NCI-H2196 (cell line): ENCODE results near the gene MDFI.

ENCODE experiments used
- DNase-seq: peaks from one replicate; lab custom pipeline; 2025; ENCODE audit not compliant: unreplicated experiment; lab: John Stamatoyannopoulos, UW

The MDFI gene

GRCh38 chr6:41684311-41685180 lies 46.3 kb downstream of the MDFI start:
- no peak for DNase-seq

DNA sequence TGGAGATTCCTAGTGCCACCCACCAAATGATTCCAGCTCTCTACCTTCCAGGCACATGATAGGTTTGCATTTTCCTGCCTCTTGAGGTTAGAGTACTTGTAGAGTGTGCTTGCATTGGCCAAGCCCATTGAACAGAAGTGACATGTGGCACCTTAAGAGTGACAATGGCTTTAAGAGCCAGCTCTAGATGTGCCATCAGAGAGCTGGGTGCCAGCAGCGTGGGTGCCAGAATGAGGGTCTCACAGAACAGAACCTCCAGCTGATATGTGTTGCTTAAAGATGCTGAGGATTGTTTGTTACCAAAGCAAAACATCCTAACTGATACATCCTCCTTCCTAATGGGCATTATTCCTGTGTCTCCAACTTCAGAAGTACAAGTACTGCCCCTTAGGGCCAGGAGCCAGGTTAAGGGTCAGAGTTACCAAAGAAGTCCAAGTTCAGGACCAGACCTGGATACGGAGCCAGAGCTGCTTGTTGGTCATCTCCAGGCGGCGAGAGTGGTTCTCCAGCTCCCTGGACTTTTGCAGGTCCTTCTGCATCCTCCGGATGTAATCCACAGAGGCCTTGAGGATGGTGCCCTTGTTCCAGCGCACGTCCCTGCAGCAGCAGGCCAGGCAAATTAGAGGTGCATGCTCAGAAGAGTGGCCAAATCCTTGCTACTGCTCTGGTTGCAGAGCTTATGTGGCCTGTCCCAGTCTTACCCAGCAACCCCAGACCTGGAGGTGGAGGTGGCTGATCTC lies 47.5 kb downstream of the MDFI start:
- DNase-seq: no peak

GRCh38 chr6:41687501-41688175 lies 49.4 kb downstream of the MDFI start:
- DNase-seq: no peak

- no peak for DNase-seq
These were observed 50.1 kb downstream of the MDFI start for GRCh38 chr6:41688256-41688965.

GRCh38 chr6:41689171-41690008 lies 51.1 kb downstream of the MDFI start:
- no peak for DNase-seq

DNA sequence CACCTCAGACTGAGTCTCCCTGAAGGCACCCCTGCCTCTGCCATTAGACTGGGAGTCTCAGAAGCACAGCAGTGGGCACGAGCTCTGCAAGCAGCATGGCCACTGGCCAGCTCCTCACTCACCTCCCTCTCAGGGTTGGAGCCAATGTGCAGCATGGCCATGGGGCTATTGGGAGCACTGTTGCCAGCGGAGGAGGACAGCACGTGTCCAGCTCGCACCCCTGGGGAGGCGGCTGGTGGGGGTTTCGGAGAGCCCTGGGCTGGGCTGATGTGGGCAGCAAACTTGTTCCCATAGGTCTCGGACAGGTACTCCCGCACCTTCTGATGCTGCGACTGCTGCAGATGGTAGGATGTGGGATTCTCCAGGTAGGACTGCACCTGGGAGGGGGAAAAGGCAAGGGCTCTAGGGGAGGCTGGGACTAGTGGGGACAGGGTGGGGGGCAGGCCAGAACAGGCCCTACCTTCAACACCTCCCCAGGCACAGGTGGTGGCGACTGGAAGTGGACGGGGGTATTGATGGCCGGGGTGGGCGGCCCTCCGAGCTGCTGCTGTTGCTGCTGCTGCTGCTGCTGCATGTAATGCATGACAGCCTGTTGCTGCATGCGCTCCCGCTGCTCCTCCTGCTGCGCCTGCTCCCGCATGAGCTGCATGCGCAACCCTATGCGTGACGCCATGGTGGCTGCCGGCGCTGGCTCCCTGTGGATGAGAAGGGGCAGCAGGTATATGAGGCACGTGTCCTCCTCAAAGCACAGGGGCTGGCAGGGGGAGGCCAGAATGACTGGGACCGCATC lies 52.5 kb downstream of the MDFI start:
- no peak for DNase-seq

DNA sequence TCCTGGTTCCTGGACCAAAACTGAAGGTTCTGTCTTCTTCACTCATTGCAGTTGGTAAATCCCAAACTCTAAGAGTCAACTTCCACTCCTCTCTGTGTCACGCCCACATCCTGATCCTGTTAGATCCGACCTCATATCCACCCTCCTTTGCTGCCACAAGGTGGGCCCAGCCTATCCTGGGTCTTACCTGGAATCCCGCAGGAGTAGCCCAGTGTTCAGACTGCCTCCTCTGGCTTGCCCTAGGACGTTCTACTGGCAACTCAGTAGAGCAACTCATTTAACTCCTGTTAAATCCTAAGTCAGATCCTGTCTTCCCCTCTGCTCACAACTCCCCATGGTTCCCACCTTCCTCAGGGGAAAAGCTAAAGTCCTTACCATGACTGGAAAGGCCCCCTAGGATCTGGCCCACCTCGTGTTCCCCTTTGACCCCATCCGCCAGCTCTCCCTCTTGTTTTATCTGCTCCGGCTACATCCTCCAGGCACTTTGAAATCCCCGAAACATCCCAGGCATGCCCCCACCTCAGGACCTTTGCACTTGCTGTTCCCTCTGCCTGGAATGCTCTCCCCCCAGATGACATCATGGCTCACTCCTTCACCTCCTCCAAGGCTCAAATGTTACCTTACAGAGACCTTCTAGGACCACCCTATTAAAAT lies 53.3 kb downstream of the MDFI start:
- no peak for DNase-seq

GRCh38 chr6:41692080-41692675 lies 53.9 kb downstream of the MDFI start:
- DNase-seq: no peak

- no peak for DNase-seq
These were observed 54.5 kb downstream of the MDFI start for GRCh38 chr6:41692730-41693129.

- DNase-seq: no peak
These were observed 55.3 kb downstream of the MDFI start for GRCh38 chr6:41693281-41694240.

DNA sequence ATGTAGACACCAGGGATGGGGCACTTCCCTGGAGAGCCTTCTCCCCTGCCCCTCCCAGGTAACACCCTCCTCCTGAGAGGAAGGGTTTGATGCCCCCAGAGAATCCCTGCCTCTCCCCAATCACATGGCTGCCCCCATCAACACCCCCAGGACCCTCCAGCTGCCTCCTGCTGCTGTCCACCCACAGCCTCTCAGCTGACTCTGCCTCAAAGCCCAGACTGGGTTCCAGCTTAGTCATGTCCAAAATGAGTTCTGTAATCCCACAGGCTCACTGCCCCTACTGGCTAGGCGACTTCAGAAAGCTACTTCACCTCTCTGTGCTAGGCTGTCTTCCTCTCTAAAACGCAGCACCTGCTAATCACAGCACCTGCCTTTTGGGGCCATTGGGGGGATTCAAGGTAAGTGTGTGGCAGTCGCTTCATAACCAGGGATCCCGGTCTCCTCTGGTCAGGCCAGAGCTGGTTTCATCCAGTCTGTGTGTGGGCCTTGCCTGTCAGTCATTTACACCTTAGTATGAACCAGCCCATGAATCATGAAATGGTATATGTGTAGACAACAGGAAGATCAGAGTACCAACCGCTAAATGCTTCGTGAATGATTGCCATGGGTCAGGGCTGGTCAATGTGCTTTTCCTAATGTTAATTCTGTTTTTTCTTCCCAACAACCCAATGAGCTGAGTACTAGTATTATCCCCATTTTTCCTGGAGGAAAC lies 56.7 kb downstream of the MDFI start:
- DNase-seq: no peak

- no peak for DNase-seq
These were observed 57.6 kb downstream of the MDFI start for GRCh38 chr6:41695825-41696224.

DNA sequence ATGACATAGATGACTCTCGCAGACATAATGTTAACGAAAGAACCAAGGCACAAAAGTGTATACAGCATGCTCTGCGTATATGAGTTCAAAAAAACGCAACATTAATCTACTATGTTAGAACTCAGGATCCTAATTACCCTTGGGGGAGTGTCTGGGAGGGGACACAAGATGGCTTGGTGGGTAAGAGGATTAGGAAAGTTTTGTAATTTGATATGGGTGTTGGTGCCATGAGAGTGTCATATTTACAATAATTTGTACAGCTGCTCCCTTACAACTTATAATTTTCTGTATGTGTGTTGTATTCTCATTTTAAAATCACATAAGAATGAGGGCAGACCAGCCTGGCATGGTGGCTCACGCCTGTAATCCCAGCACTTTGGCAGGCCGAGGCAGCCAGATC lies 58.5 kb downstream of the MDFI start:
- DNase-seq: no peak

DNA sequence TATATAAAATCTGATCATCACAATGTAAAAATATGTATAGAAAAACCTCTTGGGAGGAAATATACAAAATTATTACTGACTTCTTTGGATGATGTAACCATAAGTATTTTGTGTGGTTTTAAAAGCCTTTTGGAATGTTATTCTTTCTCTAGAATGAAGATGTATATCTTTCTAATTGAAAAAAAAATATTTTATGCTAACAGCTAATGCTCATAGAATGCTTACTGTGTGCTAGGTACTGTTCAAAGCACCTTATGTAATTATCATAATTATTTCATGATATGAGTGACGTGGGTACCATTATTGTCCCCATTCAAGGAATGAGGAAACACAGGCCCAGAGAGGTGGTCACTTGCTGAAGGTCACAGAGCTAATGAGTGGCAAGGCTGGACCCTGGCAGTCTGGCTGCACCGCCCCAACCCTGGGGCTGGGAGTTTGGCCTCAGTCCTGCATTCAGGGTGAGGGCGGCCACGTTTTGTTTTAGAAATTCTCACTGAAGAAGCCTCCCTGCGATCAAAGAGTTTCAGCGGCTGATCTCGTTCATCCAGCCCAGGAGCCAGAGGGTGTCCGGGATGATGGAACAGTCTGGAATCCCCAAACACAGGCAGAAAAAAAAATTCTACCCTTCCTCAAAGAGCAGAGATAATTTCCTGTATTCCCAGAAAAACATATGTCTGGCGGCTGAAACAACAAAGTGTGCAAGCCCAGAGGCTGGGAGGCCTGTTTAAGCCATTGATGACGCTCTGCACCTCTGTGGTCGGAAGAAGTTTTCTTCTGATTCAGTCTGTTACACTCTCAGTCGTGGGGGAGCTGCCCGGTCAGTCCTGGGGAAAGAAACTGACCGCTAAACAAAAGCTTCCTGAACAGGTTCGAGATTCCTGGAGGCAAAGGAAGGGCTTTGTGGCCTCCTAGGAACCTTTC lies 59.9 kb downstream of the MDFI start:
- no peak for DNase-seq

- no peak for DNase-seq
These were observed 60.8 kb downstream of the MDFI start for GRCh38 chr6:41699063-41699462.
